Measurements from ENCODE around the gene TTI1.

Gene TTI1

GRCh38 chr20:38008233-38008944 is 24.9 kb downstream of the TTI1 start:
- DNase-seq (no peak), ATAC-seq (ENCODE audit: insufficient read depth, low read depth) (no peak)
- no peak overlapping the region for H3K9ac ChIP-seq (ENCODE audit: low read depth, low read length)
- peaks cover 62% of the 10 kb centered on the region for H3K79me2 ChIP-seq (ENCODE audit: insufficient read depth, low read length)
- no peaks in the 10 kb centered on the region for H3K27me3 ChIP-seq (ENCODE audit: insufficient read depth, low read length, poor library complexity)
- H3K4me3 ChIP-seq (ENCODE audit: low read depth in 1 of 2, low read length in 2 of 2) = no peak overlapping the region
- H3K4me1 ChIP-seq (ENCODE audit: insufficient read depth, low read length) = no peaks in the 10 kb centered on the region
- H4K20me1 ChIP-seq (ENCODE audit: insufficient read depth, low read length) = peaks cover 61% of the 10 kb centered on the region; the same call in 1 of the 2 replicates
- TF ChIP-seq EZH2 (IDR thresholded peaks at IDR 0.05; ENCODE audit: borderline replicate concordance, low read depth, low read length, severe bottlenecking) = no peak
- TF ChIP-seq, protein P1, sequence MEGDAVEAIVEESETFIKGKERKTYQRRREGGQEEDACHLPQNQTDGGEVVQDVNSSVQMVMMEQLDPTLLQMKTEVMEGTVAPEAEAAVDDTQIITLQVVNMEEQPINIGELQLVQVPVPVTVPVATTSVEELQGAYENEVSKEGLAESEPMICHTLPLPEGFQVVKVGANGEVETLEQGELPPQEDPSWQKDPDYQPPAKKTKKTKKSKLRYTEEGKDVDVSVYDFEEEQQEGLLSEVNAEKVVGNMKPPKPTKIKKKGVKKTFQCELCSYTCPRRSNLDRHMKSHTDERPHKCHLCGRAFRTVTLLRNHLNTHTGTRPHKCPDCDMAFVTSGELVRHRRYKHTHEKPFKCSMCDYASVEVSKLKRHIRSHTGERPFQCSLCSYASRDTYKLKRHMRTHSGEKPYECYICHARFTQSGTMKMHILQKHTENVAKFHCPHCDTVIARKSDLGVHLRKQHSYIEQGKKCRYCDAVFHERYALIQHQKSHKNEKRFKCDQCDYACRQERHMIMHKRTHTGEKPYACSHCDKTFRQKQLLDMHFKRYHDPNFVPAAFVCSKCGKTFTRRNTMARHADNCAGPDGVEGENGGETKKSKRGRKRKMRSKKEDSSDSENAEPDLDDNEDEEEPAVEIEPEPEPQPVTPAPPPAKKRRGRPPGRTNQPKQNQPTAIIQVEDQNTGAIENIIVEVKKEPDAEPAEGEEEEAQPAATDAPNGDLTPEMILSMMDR (IDR thresholded peaks at IDR 0.05; ENCODE audit: borderline replicate concordance, extremely low read depth, low read length, poor library complexity, severe bottlenecking) = no peak
- no peak overlapping the region for H2AFZ ChIP-seq (ENCODE audit: low read depth, low read length)
- no peaks in the 10 kb centered on the region for H3K9me3 ChIP-seq (ENCODE audit: insufficient read depth, low read length, severe bottlenecking)
- no peak overlapping the region for H3K27ac ChIP-seq (ENCODE audit: low read length)
- peaks cover 88% of the 10 kb centered on the region for H3K36me3 ChIP-seq (ENCODE audit: insufficient read depth, low read length)
- H3K4me2 ChIP-seq (ENCODE audit: insufficient read depth, low read length) = no peak overlapping the region

DNA sequence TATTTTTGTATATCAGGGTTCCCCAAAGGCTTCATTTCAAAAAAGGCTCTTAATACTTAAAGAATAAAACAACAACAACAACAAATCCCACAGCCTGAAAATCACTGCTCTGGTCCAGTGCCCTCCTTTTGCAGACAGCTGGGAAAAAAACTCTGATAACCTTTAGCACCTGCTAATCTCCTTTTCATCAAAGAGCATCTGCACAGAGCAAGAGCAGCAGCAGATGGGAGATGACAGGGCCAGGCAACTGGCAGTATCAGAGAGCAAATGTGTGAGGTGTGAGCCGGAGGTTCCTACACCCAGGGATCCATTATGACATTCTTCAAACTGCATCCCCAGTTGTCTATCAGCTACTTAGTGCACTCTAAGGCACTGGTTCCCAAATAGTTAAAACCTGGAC is 25.7 kb downstream of the TTI1 start:
- no peak overlapping the region for H3K27ac ChIP-seq (ENCODE audit: low read length)
- no peaks in the 10 kb centered on the region for H3K4me1 ChIP-seq (ENCODE audit: insufficient read depth, low read length)
- TF ChIP-seq, protein P1 (IDR thresholded peaks at IDR 0.05; ENCODE audit: borderline replicate concordance, extremely low read depth, low read length, poor library complexity, severe bottlenecking) = no peak
- TF ChIP-seq EZH2 (IDR thresholded peaks at IDR 0.05; ENCODE audit: borderline replicate concordance, low read depth, low read length, severe bottlenecking) = no peak
- no peak for DNase-seq
- H3K4me2 ChIP-seq (ENCODE audit: insufficient read depth, low read length) = no peak overlapping the region
- H3K79me2 ChIP-seq (ENCODE audit: insufficient read depth, low read length) = peaks cover 53% of the 10 kb centered on the region
- H2AFZ ChIP-seq (ENCODE audit: low read depth, low read length) = no peak overlapping the region
- no peak overlapping the region for H3K4me3 ChIP-seq (ENCODE audit: low read depth in 1 of 2, low read length in 2 of 2)
- no peaks in the 10 kb centered on the region for H3K9me3 ChIP-seq (ENCODE audit: insufficient read depth, low read length, severe bottlenecking)
- H3K9ac ChIP-seq (ENCODE audit: low read depth, low read length) = no peak overlapping the region
- peaks cover 88% of the 10 kb centered on the region for H3K36me3 ChIP-seq (ENCODE audit: insufficient read depth, low read length)
- no peak for ATAC-seq (ENCODE audit: insufficient read depth, low read depth)
- no peaks in the 10 kb centered on the region for H3K27me3 ChIP-seq (ENCODE audit: insufficient read depth, low read length, poor library complexity)
- peaks cover 54% of the 10 kb centered on the region; the same call in 1 of the 2 replicates for H4K20me1 ChIP-seq (ENCODE audit: insufficient read depth, low read length)

DNA sequence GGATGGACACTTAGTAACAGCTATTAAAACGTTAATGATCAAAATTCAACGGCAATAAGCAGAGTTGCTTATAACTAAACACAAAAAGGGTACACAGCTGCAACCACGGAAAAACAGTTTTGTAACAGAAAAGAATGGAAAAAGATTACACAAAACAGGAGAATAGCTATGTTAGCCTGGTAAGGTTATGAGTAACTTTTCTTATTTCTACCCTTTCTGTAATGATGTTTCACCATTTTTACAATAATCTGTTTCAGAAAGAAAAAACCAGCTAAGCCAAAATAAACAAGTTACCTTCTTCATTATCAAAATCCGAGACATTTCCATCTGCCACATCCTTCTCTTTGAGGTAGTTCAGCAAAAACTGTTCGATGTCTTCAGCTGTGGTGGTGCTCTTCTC is 27.4 kb downstream of the TTI1 start:
- Histone ChIP-seq H3K9me3 (ENCODE audit: insufficient read depth, low read length, severe bottlenecking) (no peaks in the 10 kb centered on the region), H3K36me3 (ENCODE audit: insufficient read depth, low read length) (peaks cover 88% of the 10 kb centered on the region), H3K4me2 (ENCODE audit: insufficient read depth, low read length) (no peak overlapping the region), H3K4me1 (ENCODE audit: insufficient read depth, low read length) (no peaks in the 10 kb centered on the region), H3K9ac (ENCODE audit: low read depth, low read length) (no peak overlapping the region), H3K79me2 (ENCODE audit: insufficient read depth, low read length) (peaks cover 38% of the 10 kb centered on the region), H3K4me3 (ENCODE audit: low read depth in 1 of 2, low read length in 2 of 2) (no peak overlapping the region), H4K20me1 (ENCODE audit: insufficient read depth, low read length) (peaks cover 42% of the 10 kb centered on the region; the same call in 1 of the 2 replicates), H3K27ac (ENCODE audit: low read length) (no peak overlapping the region), H3K27me3 (ENCODE audit: insufficient read depth, low read length, poor library complexity) (no peaks in the 10 kb centered on the region), H2AFZ (ENCODE audit: low read depth, low read length) (no peak overlapping the region)
- TF ChIP-seq EZH2 (IDR thresholded peaks at IDR 0.05; ENCODE audit: borderline replicate concordance, low read depth, low read length, severe bottlenecking) = no peak
- TF ChIP-seq, protein P1 (IDR thresholded peaks at IDR 0.05; ENCODE audit: borderline replicate concordance, extremely low read depth, low read length, poor library complexity, severe bottlenecking) = no peak
- DNase-seq (no peak), ATAC-seq (ENCODE audit: insufficient read depth, low read depth) (no peak)
